ENCODE data around the gene OR13J1. TPM values are rescaled to one million over a fixed set of nuclear protein-coding genes. Genes with fewer than 3 reads are reported as not detected.

The OR13J1 gene
- total RNA-seq, 1 donor from 2014 or later = not detected

GRCh38 chr9:35909687-35910612, 39.7 kb upstream of the OR13J1 start:
- Histone ChIP-seq H3K4me1 (peaks cover 74% of the 10 kb centered on the region), H3K4me3 (peak overlapping the region; percentile 36)
- DNase-seq = no peak

DNA sequence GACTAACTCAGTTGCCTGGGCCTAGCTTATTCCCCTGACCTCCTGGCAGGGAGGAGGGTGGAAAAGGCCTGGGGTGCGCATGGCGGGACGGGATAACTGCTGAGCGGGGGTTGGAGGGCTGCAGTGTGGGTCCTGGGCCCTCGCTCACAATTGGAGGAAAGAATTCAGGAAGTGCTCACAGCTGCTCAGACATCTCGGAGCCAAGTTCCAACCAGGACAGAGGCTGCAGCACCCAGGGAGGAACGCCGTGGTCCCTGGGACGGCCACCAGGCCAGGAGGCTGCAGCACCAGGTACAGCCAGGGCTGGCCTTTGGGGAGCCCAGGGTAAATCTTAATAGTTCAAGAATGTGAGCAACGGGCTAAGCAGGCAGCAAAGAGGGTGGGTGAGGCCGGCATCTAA, 39.1 kb upstream of the OR13J1 start, which contains the start of gene SPAAR:
Gene SPAAR, plus strand, starts transcription at position 217 of the 400 bp plus-strand sequence. CDS start 974 bp downstream, outside the sequence.
- intact Hi-C loops (cut with DNase I) = loop anchor here (5.0 kb wide), 1 partner anchor 38 kb away; no protein-coding TSS in a partner anchor
- H3K27ac ChIP-seq = peak within 1 kb of the TSS; percentile 97
- no peak for DNase-seq
- peaks cover 74% of the 10 kb centered on the region for H3K4me1 ChIP-seq
- TF ChIP-seq CTCF (IDR thresholded peaks at IDR 0.05) = no peak
- peak within 1 kb of the TSS; percentile 36 for H3K4me3 ChIP-seq
- H3K36me3 ChIP-seq = no peaks in the 10 kb centered on the region
- no peak for ATAC-seq
- H3K27me3 ChIP-seq = no peaks in the 10 kb centered on the region
- no peaks in the 10 kb centered on the region for H3K9me3 ChIP-seq

More at GRCh38 chr9:35909687-35910612, 39.7 kb upstream of the OR13J1 start:
- Histone ChIP-seq H3K27me3 (no peaks in the 10 kb centered on the region), H3K27ac (peak overlapping the region; percentile 97), H3K36me3 (no peaks in the 10 kb centered on the region), H3K9me3 (no peaks in the 10 kb centered on the region)
- TF ChIP-seq CTCF (IDR thresholded peaks at IDR 0.05) = no peak
- intact Hi-C loops (cut with DNase I) = loop anchor here (5.0 kb wide), 1 partner anchor 37 kb away; no protein-coding TSS in a partner anchor
- ATAC-seq = peak; percentile 1

- peak overlapping the region; percentile 32 for H3K4me3 ChIP-seq
- peaks cover 78% of the 10 kb centered on the region for H3K4me1 ChIP-seq
- peak overlapping the region; percentile 97 for H3K27ac ChIP-seq
- ATAC-seq (no peak), DNase-seq (no peak)
- intact Hi-C loops (cut with DNase I) = loop anchor here (5.0 kb wide), 1 partner anchor 39 kb away; no protein-coding TSS in a partner anchor
- no peaks in the 10 kb centered on the region for H3K27me3 ChIP-seq
- TF ChIP-seq CTCF (IDR thresholded peaks at IDR 0.05) = no peak
- no peaks in the 10 kb centered on the region for H3K36me3 ChIP-seq
- no peaks in the 10 kb centered on the region for H3K9me3 ChIP-seq
These were observed 38.4 kb upstream of the OR13J1 start for GRCh38 chr9:35908504-35909125.

GRCh38 chr9:35907711-35908503, 37.7 kb upstream of the OR13J1 start:
- peaks cover 85% of the 10 kb centered on the region for H3K4me1 ChIP-seq
- ATAC-seq = peak; percentile 49
- peak overlapping the region; percentile 97 for H3K27ac ChIP-seq
- no peaks in the 10 kb centered on the region for H3K27me3 ChIP-seq
- H3K36me3 ChIP-seq = no peaks in the 10 kb centered on the region
- peak; percentile 79 for DNase-seq
- H3K9me3 ChIP-seq = no peaks in the 10 kb centered on the region
- H3K4me3 ChIP-seq = peak overlapping the region; percentile 32
- intact Hi-C loops (cut with DNase I) = loop anchor here (5.0 kb wide), 1 partner anchor 39 kb away; no protein-coding TSS in a partner anchor
- TF ChIP-seq CTCF (IDR thresholded peaks at IDR 0.05) = no peak
